HG02610 (cell line): Measurements from ENCODE around the gene ENO2.
"Not testable (repeated sequence)": the region's sequence is repeated elsewhere in the genome, so short reads cannot be mapped to it uniquely, and the experiment has no call there.

ENCODE experiments used
- ATAC-seq: cut with Tn5 transposase; IDR thresholded peaks from one replicate; pipeline ENCODE4 v1.9.1; 2021; ENCODE audit warnings: mild to moderate bottlenecking, moderate library complexity; ENCODE audit not compliant: unreplicated experiment

The ENO2 gene

GRCh38 chr12:6914246-6914946 is at the start of gene ENO2:
ENO2 (plus strand) TSS chr12:6914580; CDS start chr12:6915833, 1,253 bp downstream.
- peak; percentile 62 for ATAC-seq

GRCh38 chr12:6865307-6865706 is 49.1 kb upstream of the ENO2 start:
- not testable (repeated sequence) for ATAC-seq

- no peak for ATAC-seq
Observed at GRCh38 chr12:6866163-6866919, 48.0 kb upstream of the ENO2 start.

DNA sequence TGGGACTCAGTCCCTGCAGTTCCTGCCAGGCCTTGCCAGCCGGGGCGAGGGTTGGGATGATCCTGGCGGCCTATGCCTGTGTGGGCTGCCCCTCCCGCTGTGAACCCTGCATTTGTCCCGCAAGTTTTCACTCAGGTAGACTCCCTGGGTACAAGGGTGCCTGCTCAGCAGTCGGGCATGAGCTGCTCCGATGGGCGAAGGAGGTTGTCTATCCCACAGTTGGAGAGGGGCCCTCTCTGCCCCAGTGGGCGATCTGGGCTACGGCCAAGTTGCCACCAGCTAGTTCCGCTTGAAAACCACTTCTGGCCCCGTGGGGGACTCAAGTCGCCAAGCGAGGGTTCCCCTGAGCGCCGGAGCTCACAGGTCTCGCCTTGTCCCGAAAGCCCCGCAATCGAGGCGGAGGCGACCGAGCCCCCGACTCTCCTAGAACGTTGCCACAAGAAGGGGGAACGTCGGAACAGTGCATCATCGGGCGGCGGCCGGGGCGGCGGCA is 47.4 kb upstream of the ENO2 start:
- ATAC-seq: peak; percentile 8

DNA sequence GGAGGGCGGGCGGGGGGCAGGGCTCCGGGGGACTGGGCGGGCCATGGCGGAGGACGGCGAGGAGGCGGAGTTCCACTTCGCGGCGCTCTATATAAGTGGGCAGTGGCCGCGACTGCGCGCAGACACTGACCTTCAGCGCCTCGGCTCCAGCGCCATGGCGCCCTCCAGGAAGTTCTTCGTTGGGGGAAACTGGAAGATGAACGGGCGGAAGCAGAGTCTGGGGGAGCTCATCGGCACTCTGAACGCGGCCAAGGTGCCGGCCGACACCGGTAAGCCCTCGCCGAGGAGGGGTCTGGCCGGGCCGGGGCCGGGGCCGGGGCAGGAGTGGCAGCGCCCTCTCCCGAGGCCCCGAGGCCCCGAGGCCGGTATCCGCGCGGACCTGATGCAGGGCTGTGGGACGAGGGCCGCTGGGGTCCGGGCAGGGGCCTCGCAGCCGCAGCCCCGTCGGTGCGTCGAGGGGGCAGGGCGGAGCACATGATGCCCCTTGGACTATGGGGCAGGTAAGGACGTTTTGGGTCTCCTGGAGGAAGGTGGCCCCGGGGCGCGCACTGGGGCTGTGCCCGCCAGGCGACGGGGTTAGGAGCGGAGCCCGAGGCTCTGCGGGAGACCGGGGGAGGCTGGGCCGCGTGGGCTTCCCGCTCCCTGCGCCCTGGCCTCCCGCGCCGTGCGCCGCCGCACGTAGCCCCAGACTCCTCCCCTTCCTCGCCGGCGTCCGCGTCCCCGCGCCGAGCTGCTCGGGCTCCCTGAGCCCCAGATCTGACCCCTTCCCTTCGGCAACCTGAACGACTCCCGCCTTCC is 46.8 kb upstream of the ENO2 start, which contains the start of gene TPI1:
TPI1 (plus strand) TSS at position 119 of the 798 bp plus-strand sequence; CDS start at position 155, 36 bp downstream.
- peak; percentile 47 for ATAC-seq

DNA sequence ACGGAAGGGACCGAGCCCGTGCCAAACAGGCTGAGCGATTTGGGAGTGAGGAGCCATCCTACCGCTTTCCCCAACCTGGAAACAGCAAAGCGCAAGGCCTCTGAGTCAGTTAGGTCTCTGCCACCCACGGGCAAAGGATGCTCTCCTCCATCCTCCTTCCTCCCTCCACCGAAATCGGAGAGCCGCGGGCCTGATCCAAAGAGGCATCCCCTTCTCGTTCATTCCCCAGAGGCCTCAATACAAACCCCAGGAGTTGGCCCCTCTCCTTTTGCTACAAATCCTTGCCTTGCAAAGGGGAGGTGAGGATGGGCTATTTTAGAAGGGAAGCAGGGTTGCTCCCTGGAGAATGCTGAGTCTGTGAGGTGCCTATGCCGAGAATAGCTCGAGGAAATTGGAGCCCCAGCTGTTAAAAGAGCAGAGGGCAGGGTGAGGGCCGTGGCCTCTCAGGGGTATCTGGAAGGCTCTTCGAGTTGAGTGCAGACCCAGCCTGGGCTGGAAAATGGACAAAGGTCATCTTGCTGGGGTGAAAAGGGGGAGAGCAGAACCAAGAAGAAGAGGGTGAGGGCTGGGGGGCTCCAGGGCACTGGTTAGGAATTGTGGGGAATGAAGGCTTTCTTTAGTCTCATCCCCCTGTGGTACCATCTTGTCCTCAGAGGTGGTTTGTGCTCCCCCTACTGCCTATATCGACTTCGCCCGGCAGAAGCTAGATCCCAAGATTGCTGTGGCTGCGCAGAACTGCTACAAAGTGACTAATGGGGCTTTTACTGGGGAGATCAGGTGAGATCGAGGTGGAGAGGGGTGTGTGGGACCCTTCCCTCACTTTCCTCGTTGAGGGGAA is 46.0 kb upstream of the ENO2 start:
- no peak for ATAC-seq

- ATAC-seq: no peak
Observed at GRCh38 chr12:6869049-6870021, 45.0 kb upstream of the ENO2 start.

DNA sequence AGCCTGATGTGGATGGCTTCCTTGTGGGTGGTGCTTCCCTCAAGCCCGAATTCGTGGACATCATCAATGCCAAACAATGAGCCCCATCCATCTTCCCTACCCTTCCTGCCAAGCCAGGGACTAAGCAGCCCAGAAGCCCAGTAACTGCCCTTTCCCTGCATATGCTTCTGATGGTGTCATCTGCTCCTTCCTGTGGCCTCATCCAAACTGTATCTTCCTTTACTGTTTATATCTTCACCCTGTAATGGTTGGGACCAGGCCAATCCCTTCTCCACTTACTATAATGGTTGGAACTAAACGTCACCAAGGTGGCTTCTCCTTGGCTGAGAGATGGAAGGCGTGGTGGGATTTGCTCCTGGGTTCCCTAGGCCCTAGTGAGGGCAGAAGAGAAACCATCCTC is 44.1 kb upstream of the ENO2 start:
- ATAC-seq: not testable (repeated sequence)

DNA sequence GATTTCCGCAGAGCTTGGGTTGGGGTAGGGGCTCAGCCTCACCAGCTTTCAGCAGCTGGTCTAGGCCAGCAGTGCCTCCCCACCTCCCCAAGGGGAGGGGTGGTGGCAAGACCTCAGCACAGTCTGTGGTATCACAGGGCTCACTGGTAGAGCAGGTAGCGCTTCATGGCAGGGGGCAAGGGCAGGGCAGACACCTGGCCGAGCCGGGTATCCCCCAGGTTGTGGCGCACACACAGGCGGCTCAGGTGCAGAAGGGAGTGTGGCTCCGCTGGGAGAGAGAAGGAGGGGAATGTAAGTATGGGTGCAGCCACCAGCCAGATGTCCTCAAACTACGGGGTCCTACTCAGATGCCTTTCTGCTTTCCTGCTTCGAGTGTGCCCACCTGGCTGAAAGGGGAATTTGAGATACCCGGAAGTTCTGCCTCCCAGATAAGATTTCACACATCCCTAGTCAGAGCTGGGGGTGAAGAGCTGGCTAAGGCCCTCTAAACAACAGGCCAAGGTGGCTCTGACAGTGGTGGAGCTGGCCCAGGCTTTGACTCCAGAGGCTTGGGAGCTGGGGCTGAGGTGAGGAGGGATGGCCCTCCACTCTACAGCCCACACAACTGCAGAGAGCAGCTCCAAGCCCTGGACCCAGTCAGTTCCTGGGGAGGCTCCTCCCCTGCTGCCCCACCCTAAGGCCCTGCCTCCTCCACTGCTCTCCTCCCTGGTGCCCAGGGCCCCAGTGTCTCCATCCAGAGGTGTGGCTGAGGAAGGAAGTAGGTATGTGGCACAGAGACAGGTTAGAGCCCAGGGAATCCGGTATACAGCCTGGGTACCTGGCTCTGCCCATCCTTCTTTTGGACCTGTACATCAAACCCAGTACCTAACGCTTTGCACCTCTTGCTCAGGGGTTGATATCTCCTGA is 43.1 kb upstream of the ENO2 start:
- no peak for ATAC-seq

DNA sequence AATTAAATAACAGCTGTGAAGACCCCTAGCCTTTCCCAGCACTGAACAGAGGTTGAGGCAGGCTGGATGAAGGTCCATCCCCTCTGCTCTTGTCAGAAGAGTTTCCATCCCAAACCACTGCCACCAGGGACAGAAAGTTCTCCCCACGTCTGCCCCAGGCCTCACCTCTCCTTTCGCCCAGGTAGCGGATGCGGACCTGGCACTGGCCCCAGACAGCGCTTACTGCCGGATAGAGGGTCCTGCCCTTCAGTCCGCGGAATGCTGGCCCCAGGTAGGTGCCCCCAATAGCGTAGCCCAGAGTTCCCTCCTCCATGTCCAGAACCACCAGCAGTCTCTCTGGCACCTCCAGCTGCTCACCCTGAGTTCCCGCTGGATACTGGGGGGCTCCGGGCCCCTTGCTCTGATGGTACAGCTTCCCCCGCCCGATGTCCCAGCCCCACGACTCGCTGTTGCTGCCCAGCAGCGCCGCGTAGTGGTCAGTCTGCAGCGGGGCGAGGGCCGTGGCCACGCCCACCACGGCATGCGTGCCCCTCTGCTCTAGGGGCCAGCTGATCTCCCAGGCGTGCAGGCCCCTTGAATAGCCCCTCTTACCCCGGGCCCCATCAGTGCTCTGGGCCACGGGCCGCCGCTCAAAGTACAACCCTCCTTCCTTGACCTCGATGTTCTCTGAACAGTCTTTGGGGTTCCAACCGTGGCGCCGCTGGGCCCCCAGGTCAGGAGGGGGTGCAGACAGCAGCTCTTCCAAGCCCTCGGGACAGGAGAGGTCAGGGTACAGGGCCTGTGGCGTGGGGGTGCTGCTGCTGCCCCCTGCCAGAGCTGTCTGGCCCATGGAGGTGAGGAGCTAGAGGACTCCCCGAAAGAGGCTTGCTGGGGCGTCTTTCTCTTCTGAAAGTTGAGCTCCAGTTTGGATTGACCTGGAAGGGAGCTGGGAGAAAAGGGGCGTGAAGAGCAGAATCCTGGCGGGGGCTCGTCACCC is 42.0 kb upstream of the ENO2 start:
- ATAC-seq: peak; percentile 35

- peak; percentile 80 for ATAC-seq
Observed at GRCh38 chr12:6873094-6874014, 41.0 kb upstream of the ENO2 start, which contains the start of gene SPSB2. SPSB2 (minus strand) TSS chr12:6873303; CDS start chr12:6872901, 402 bp downstream.

DNA sequence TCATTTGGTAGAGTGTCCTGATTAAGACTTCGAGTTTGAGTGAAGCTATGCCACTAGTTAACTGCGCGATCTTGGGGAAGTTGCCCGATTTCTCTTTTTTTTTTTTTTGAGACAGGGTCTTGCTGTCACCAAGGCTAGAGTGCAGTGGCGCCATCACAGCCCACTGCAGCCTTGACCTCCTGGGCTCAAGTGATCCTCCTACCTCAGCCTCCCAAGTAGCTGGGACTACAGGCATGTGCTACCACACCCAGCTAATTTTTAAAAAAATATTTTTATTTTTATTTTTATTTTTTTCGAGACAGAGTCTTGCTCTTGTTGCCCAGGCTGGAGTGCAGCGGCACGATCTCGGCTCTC is 40.4 kb upstream of the ENO2 start:
- ATAC-seq: not testable (repeated sequence)

DNA sequence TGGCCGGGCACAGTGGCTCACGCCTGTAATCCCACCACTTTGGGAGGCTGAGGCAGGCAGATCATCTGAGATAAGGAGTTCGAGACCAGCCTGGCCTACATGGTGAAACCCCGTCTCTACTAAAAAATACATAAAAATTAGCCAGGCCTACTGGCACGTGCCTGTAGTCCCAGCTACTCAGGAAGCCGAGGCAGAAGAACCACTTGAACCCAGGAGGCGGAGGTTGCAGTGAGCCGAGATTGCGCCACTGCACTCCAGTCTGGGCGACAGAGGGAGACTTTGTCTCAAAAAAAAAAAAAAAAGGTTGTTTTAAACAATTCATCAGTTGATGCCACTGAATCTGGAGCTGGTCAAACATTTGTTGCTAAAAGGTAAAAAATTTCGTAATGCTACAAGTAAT is 34.6 kb upstream of the ENO2 start:
- not testable (repeated sequence) for ATAC-seq

GRCh38 chr12:6883252-6883651 is 31.1 kb upstream of the ENO2 start:
- ATAC-seq: no peak

DNA sequence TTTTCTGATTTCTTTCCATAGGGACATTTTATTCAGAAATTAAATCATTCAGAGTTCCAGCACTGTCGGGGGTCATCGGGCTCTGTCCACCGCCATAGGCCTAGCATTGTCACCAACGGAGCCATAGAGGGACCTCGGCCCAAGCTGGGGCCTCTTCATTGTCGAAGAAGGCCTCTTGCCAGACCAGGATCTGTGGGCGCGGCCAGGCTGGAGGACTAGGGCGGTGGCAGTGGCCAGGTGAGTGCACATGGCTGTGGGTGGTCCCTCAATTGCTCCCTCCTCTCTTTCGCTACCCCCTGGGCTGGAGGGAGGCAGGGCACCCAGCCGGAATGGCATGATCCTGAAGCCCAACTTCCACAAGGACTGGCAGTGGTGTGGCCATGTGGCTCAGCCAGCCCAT is 30.7 kb upstream of the ENO2 start:
- no peak for ATAC-seq

DNA sequence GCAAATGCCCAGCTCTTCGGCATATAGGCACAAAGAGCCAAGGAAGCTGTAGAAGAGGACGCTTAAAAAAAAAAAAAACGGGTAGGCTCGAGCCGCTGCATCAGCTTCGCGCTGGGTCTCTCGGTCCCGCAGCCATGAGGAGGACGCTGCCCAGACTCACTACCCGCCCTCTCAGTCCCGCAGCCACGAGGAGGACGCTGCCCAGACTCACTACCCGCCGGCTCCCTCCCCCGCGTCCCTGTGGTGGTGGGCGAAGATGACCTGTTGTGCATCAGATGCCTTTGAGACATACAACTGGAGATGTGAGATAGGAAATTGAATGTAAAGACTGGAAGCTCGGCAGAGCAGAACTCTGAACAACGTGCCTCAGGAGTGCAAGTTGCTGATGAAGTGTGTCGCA is 29.8 kb upstream of the ENO2 start:
- ATAC-seq: no peak
